Activated CD8-positive, alpha-beta memory T cell treated with anti-CD3 and anti-CD28 coated beads, Interleukin-2, amount 50 U/mL, for 48 hours (primary cell): ENCODE measurements around the gene LMNB1.
A peak's percentile ranks its signal among the peaks of the same experiment; 100 is the strongest.
"Not testable (repeated sequence)": the region's sequence is repeated elsewhere in the genome, so short reads cannot be mapped to it uniquely, and the experiment has no call there.

Experiments
- DNase-seq: peaks from one replicate; pipeline ENCODE4 v3.0.0-alpha.2; 2020

LMNB1 gene

DNA sequence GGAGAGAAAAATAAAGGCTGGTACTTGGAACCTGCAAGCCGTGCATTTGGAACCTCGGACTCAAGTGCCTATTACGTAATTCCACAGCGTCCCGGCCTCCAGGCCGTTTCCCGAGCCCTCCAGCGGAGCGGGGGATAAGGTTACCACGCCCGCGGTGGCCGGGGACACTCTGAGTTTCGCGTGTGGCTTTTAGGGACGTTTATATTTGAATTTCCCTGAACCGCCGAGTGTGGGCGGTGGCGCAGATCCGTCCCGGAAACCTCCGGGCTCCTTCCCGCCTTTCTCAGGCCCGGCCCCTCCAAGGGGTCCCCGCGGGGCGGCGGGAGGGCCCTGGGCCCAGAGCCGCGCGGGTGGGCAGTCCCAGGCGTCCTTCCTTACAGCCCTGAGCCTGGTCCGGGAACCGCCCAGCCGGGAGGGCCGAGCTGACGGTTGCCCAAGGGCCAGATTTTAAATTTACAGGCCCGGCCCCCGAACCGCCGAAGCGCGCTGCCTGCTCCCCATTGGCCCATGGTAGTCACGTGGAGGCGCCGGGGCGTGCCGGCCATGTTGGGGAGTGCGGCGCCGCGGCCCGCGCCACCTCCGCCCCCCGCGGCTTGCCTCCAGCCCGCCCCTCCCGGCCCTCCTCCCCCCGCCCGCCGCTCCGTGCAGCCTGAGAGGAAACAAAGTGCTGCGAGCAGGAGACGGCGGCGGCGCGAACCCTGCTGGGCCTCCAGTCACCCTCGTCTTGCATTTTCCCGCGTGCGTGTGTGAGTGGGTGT is at the start of gene LMNB1:
TSS of gene LMNB1 (plus strand) at position 638 of the 758 bp plus-strand sequence. CDS start 373 bp downstream, outside the sequence.
- DNase-seq = peak; percentile 97

DNA sequence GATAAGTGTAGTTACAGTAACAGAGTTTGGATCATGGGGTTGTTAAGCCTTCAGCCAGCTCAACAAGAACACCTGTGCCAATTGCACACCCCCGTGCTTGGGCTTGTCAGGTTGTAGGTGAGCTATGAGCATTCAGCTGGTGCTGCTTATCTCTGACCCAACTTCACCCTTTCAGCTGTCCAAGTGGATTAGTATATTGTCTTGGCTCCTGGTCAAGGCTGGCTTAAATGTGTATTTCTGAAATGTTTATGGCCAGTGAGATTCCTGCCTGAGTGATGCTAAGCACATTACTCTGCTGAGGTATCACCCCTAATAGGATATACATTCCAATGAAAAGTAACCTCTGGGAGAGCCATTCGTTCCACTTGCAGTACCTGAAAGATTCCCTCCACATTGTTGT is 44.2 kb upstream of the LMNB1 start:
- DNase-seq = no peak

DNA sequence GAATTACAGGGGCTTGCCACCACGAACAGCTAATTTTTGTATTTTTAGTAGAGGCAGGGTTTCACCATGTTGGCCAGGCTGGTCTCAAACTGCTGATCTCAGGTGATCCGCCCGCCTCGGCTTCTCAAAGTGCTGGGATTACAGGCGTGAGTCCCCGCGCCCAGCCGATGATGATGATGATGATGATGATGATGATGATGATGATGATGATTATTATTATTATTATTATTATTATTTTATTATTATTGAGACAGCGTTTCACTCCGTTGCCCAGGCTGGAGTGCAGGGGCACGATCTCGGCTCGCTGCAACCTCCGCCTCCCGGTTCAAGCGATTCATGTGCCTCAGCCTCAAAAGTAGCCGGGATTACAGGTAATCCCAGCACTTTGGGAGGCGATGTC is 42.4 kb upstream of the LMNB1 start:
- DNase-seq = not testable (repeated sequence)

DNA sequence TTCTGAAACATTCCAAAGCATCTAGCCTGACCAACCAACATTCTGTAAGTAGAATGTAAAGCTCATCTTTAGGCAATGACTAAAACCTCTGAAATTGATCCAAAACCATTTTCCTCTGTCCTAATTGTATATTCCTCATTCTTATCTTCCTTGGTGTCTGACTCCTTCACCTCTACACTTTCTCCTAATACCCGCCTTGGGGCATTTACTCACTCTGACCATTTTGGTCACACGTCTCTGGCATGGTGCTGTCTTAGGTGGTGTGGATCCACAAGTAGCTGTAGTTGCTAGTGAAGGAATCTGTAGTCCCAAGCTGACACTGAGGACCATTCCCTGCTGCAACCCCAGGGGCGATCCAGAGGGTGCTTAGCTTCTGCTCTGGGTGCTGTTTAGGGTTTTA is 40.8 kb upstream of the LMNB1 start:
- no peak for DNase-seq

DNA sequence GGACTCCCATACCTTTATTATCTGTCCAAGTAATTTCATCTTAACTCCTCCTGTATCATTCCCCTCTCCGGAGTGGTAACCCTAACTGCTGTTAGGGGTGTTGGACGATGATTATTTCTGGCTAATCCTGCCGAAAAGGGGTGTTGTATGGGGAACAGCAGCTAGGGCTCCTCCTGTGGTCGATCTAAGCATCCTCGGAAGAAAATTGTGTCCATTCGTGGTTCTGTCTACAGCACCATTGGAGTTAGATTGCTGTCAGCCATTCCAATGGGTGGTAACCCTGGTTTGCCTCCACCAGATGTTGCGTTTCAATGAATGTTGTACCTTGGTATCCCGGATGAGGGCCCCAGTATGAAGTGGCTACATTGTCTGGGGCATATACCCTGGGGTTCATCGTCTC is 35.6 kb upstream of the LMNB1 start:
- peak; percentile 23 for DNase-seq

GRCh38 chr5:126742425-126742824 is 34.5 kb upstream of the LMNB1 start:
- no peak for DNase-seq

GRCh38 chr5:126744836-126745235 is 32.1 kb upstream of the LMNB1 start:
- no peak for DNase-seq

DNA sequence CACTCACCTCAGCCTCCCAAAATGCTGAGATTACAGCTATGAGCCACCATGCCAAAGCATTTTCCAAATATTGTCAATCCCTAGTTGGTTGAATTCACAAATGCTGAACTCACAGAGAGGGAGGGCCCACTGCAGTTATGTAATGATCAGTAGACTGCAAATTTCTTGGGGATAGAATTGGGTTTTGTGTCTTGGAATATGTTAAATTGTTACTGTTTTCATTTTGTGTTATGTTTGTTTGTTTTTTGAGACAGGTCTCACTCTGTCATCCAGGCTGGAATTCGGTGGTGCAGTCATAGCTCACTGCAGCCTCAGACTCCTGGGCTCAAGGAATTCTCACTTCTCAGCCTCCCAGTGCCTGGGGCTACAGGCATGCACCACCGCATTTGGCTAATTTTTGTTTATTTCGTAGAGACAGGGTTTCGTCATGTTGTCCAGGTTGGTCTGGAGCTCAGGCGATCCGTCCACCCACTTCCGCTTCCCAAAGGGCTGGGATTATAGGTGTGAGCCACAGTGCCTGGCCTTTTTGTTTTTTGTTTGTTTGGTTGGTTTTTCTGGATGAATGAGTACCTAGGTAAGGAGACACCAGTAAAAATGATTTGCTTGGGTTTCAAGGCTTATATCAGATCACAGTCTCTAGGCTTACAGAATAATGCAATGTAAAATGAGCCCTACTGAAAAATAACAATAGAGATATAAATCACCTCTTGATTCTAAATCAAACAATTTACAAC is 31.5 kb upstream of the LMNB1 start:
- peak; percentile 6 for DNase-seq

DNA sequence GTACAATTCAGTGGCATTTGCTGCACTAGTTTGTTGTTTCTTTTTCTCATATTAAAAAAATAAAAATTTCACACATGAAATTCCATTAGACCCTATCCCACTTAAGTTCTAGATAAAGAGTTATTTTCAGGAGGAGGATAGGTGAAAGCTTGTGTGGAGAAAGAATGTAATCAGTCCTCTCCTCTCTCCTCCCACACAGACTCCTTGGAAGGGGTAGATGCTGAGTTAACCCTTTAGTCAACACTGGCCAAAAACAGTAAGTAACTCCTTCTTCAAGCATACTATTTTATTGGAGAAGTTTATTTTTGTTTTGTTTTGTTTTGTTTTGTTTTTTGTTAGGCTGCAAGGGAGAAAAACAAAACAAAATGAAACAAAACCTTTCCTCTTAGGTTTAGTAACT is 30.6 kb upstream of the LMNB1 start:
- no peak for DNase-seq

GRCh38 chr5:126752081-126752785 is 24.7 kb upstream of the LMNB1 start:
- no peak for DNase-seq

- no peak for DNase-seq
These were observed 23.7 kb upstream of the LMNB1 start for GRCh38 chr5:126753227-126753626.

- DNase-seq = no peak
These were observed 22.3 kb upstream of the LMNB1 start for GRCh38 chr5:126754609-126755008.

- peak; percentile 44 for DNase-seq
These were observed 21.3 kb upstream of the LMNB1 start for GRCh38 chr5:126755593-126755992.

DNA sequence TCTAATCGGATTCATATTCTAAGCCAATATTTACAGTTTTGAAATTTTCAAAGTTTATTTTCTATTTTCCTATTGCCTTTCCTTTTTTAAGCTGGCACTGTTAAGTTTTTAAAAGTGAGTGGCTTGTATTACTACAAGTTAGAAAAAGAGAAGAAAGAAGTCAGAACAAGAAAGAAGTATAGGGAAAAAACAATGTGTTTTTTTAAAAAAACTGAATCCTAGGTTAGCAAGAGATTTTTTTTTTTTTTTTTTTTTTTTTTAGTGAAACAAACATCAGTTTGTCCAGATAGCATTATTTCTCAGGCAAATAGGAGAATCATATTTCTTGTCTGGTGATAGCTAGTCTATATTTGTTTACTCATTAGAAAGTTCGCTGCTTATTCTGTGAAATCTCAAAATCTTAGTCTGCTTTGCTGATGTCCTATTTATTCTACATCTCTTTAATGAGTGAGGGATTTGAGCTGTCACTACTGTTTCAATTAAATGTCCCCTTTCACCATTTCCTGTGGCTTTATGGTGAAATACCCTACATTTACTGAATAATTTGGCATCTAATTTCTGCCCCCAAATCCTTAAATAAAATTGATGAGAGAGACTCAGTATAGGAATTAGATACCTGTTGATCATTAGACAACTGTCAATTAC is 19.1 kb upstream of the LMNB1 start:
- no peak for DNase-seq

- no peak for DNase-seq
These were observed 13.6 kb upstream of the LMNB1 start for GRCh38 chr5:126763371-126763770.

GRCh38 chr5:126769703-126770102 is 7.2 kb upstream of the LMNB1 start:
- DNase-seq = no peak

- not testable (repeated sequence) for DNase-seq
These were observed 3.4 kb upstream of the LMNB1 start for GRCh38 chr5:126773536-126773935.

DNA sequence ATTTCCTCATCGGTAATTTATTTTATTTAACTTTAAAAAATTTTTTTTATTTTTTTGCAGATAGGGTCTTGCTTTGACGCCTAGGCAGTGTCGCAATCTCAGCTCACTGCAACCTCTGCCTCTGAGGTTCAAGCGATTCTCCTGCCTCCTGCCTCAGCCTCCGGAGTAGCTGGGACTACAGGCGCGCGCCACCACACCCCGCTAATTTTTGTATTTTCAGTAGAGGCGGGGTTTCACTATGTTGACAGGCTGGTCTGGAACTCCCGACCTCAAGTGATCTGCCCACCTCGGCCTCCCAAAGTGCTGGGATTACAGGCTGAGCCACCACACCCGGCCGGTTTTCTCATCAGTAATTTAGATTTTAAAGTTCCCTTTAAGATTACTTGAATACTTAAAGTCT is 2.3 kb upstream of the LMNB1 start:
- not testable (repeated sequence) for DNase-seq

DNA sequence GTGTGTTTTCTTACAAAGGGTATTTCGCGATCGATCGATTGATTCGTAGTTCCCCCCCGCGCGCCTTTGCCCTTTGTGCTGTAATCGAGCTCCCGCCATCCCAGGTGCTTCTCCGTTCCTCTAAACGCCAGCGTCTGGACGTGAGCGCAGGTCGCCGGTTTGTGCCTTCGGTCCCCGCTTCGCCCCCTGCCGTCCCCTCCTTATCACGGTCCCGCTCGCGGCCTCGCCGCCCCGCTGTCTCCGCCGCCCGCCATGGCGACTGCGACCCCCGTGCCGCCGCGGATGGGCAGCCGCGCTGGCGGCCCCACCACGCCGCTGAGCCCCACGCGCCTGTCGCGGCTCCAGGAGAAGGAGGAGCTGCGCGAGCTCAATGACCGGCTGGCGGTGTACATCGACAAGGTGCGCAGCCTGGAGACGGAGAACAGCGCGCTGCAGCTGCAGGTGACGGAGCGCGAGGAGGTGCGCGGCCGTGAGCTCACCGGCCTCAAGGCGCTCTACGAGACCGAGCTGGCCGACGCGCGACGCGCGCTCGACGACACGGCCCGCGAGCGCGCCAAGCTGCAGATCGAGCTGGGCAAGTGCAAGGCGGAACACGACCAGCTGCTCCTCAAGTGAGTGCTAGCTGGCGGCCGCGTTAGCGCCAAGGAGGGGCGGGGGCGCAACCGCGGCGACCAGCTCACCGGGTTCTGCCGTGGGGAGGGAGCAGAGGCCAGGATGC is 480 bp downstream of the LMNB1 start:
- peak; percentile 83 for DNase-seq

DNA sequence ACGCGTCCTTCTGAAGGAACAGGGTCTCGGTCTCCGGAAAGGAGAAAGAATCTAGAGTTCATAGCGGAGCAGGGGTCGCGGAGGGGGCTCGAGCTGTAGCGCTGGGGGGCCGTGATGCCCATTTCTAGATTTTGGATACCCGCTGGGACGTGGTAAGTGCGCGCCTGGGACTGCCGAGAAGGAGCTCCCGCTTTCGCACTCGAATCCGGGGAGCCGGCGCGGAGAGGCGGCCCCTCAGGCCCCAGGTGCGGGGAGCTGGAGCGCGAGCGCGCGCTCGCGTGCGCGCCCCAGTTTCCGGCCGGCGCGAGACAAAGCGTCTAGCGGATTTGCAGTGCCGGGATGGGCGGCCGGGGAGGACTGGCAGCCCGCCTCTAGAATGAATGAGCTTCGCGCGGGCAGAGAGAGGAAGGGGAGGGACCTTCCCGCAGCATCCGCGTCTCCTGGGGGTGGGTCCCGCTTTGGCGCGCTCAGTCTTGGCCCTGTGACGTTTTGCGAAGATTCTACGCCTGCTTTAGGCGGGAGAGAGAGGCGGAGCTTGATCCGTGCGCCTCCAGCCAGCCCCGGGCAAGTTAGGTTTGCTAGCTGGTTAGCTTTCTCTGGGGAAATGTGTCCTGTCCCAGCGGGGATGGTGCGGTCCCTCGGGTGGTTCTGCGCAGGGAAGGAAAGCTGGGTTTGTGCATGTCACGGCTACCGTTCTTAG is 1.2 kb downstream of the LMNB1 start:
- peak; percentile 94 for DNase-seq

DNA sequence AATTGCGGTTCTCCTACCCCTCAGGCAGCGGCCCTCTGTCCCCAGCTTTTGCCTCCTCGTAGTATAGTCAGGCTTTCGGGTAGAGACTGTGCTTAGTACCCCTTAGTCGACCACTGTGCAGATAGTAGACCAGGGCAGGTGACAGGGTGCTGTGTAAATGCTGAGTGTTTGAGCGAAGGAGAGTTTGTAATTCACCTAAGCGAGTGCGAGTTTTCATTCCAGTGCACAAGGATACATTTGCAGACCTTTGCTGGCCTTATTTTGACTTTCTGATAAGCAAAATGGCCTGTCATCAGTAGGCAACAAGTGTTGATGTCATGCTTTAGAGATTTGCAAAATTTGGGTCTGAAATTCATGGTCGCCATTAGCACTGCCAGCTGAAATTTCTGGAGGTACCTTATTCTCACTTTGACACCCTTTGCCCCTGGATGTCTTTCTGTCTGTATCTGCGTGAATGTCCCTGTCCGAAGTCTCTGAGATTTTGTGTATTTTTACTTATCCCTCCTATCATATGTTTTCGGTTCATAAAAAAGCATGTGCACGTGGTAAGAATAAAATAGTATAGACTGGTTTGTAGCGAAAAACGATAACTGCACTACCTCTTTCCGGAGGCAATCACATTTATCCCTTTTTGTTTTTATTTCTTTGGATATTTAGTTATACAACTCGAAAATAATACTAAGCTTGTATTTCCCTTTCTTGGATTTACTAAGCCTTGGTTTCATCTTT is 1.9 kb downstream of the LMNB1 start:
- DNase-seq = no peak
